B cell (primary cell): ENCODE results near the gene SMIM20. TPM values are rescaled to one million over a fixed set of nuclear protein-coding genes. Genes with fewer than 3 reads are reported as not detected.

Source experiments
- ATAC-seq: fragments of 200-7000 bp; cut with Tn5 transposase; one replicate; pipeline ENCODE4 v1.10.0; 2021; ENCODE audit warnings: low read depth, mild to moderate bottlenecking, moderate number of reproducible peaks, moderate library complexity
- CTCF ChIA-PET: fragments of 350-600 bp; sonication (Branson Sonifier 250); formaldehyde crosslinking; loops from one replicate; lab custom pipeline; 2021; ENCODE audit warnings: antibody characterized with exemption, inconsistent platforms; lab: Charles Lee
- POLR2A ChIA-PET: fragments of 350-600 bp; sonication (Branson Sonifier 250); formaldehyde crosslinking; loops from one replicate; lab custom pipeline; 2021; ENCODE audit warnings: antibody characterized with exemption; lab: Charles Lee
- DNase-seq: peaks from one replicate; pipeline ENCODE4 v3.0.0; 2013
- H2AFZ ChIP-seq: 2 replicates; pipeline ENCODE4 v1.6.1; 2012; ENCODE audit warnings: mild to moderate bottlenecking, low read depth, low read length; ENCODE audit not compliant: insufficient read depth, poor library complexity, severe bottlenecking
- H3K27ac ChIP-seq, 2 donors: 1 replicate in 1 of 2; 2 replicates in 1 of 2; pipeline ENCODE4 v1.5.1; 2012 to 2013; ENCODE audit warnings: low read length in 2 of 2, mild to moderate bottlenecking in 2 of 2, moderate library complexity in 1 of 2
- H3K27me3 ChIP-seq, 4 experiments: fragments of 200-600 bp in 1 of 4; sonication (generic) in 1 of 4; replicated peaks in 1 of 4; 1 replicate in 2 of 4; 2 replicates in 2 of 4; pipeline versions ENCODE4 v1.6.1 to v1.7.0; 2013 to 2016; ENCODE audit warnings: low read length in 3 of 4, mild to moderate bottlenecking in 2 of 4, mixed read lengths in 1 of 4, moderate library complexity in 1 of 4; ENCODE audit not compliant: insufficient read depth in 4 of 4, control insufficient read depth in 3 of 4; ENCODE audit errors: control extremely low read depth in 1 of 4
- H3K36me3 ChIP-seq, 2 experiments: replicated peaks in 1 of 2; 1 replicate in 1 of 2; 2 replicates in 1 of 2; pipeline versions ENCODE4 v1.6.1 to v1.7.1; 2013; ENCODE audit warnings: low read length in 1 of 2; ENCODE audit not compliant: insufficient read depth in 2 of 2, control insufficient read depth in 1 of 2; ENCODE audit errors: control extremely low read depth in 1 of 2, extremely low read depth in 1 of 2
- H3K4me1 ChIP-seq, 2 donors: fragments of 200-600 bp in 1 of 2; sonication (generic) in 1 of 2; 1 replicate in 1 of 2; 2 replicates in 1 of 2; pipeline versions ENCODE4 v1.5.1 to v1.6.1; 2013 to 2017; ENCODE audit warnings: low read length in 2 of 2; ENCODE audit not compliant: control insufficient read depth in 2 of 2, insufficient read depth in 2 of 2
- H3K4me2 ChIP-seq: replicated peaks from 2 replicates; pipeline ENCODE3; 2012; ENCODE audit warnings: mild to moderate bottlenecking, low read depth, low read length; ENCODE audit not compliant: poor library complexity, severe bottlenecking
- H3K4me3 ChIP-seq, 5 experiments: fragments of 200-600 bp in 1 of 5; sonication (generic) in 1 of 5; 1 replicate in 3 of 5; 2 replicates in 2 of 5; pipeline versions ENCODE4 v1.5.1 to v1.7.0; 2011 to 2016; ENCODE audit warnings: low read length in 4 of 5, mild to moderate bottlenecking in 4 of 5, low read depth in 2 of 5, control low read depth in 1 of 5, moderate library complexity in 1 of 5; ENCODE audit not compliant: insufficient read depth in 1 of 5; ENCODE audit errors: control extremely low read depth in 1 of 5, extremely low read depth in 1 of 5
- H3K79me2 ChIP-seq: fragments of 200-600 bp; sonication (generic); one replicate; pipeline ENCODE4 v1.6.0; 2016; ENCODE audit warnings: low read length; ENCODE audit not compliant: control insufficient read depth, insufficient read depth
- H3K9ac ChIP-seq: fragments of 200-600 bp; sonication (generic); 2 replicates; pipeline ENCODE4 v1.6.1; 2017; ENCODE audit warnings: mild to moderate bottlenecking, low read length, moderate library complexity
- H3K9me3 ChIP-seq, 3 donors: one replicate each; pipeline versions ENCODE4 v1.6.1 to v1.7.1; 2013; ENCODE audit warnings: low read length in 2 of 3; ENCODE audit not compliant: control insufficient read depth in 2 of 3, insufficient read depth in 1 of 3; ENCODE audit errors: control extremely low read depth in 1 of 3
- H4K20me1 ChIP-seq: 2 replicates; pipeline ENCODE4 v1.6.0; 2012; ENCODE audit warnings: mild to moderate bottlenecking, low read length; ENCODE audit not compliant: insufficient read depth, control insufficient read depth, poor library complexity, severe bottlenecking
- H3K27ac Mint-ChIP-seq: one replicate; pipeline ENCODE4 v1.8.0; 2021; ENCODE audit warnings: mixed read lengths
- H3K27me3 Mint-ChIP-seq: one replicate; pipeline ENCODE4 v1.8.0; 2021; ENCODE audit warnings: mixed read lengths
- H3K4me1 Mint-ChIP-seq: one replicate; pipeline ENCODE4 v1.8.0; 2021; ENCODE audit warnings: mixed read lengths
- H3K4me3 Mint-ChIP-seq: one replicate; pipeline ENCODE4 v1.8.0; 2021; ENCODE audit warnings: mixed read lengths
- H3K9me3 Mint-ChIP-seq: one replicate; pipeline ENCODE4 v1.8.0; 2022; ENCODE audit warnings: mixed read lengths; ENCODE audit not compliant: insufficient read depth
- CTCF ChIP-seq: fragments of 200-600 bp; IDR thresholded peaks from one replicate; pipeline ENCODE4 v1.8.0; 2022; ENCODE audit warnings: antibody characterized with exemption, mild to moderate bottlenecking
- EZH2 ChIP-seq: IDR thresholded peaks from 2 replicates; pipeline ENCODE4 v1.6.1; 2012; ENCODE audit warnings: borderline replicate concordance, low read depth, mild to moderate bottlenecking, moderate library complexity, low read length; ENCODE audit not compliant: insufficient read depth, poor library complexity, severe bottlenecking
- WGBS: methylation state at CpG from one replicate; pipeline ENCODE4 v1.1.5; 2013; ENCODE audit warnings: missing lambda C conversion rate; ENCODE audit not compliant: insufficient coverage; 5-methylcytosine and 5-hydroxymethylcytosine counted together
- intact Hi-C: fragments of 100-400 bp; cut with micrococcal nuclease; formaldehyde crosslinking; loops from one replicate; pipeline ENCODE4 v1.10.0; 2022
- polyA plus RNA-seq: library from polyadenylated mRNA; depleted of rRNA; stranded (reverse); fragments of >200 nt; gene quantifications from 2 replicates; pipeline ENCODE4 v1.2.3, GENCODE V29; 2012
- total RNA-seq, 2 donors: library from RNA; stranded (reverse); fragments of 120-200 nt in 1 of 2; gene quantifications; 1 replicate in 1 of 2; 2 replicates in 1 of 2; pipeline versions ENCODE4 v1.2.3 to v1.2.4, GENCODE V29; 2013 to 2022

The SMIM20 gene
- total and polyA plus RNA-seq, 2 donors (not counting 1 experiment from before 2014, with no cell fraction given): 12.6 to 20.2 TPM

- no peaks in the 10 kb centered on the region for H4K20me1 ChIP-seq
- H3K36me3 ChIP-seq: no peaks in the 10 kb centered on the region
- H3K27ac ChIP-seq: no peak overlapping the region
- no peaks in the 10 kb centered on the region for H3K27me3 ChIP-seq
- no peak overlapping the region for H2AFZ ChIP-seq
- H3K27me3 Mint-ChIP-seq: no peaks in the 10 kb centered on the region
- no peak overlapping the region for H3K4me3 Mint-ChIP-seq
- POLR2A ChIA-PET: interaction anchor here (0.6 kb wide), 1 partner anchor 43 kb away, joined by 3 read pairs; no protein-coding TSS in a partner anchor
- H3K9me3 ChIP-seq: peaks cover 0 to 4% (median 2%) of the 10 kb centered on the region in 3 donors
- no peak overlapping the region for H3K9ac ChIP-seq
- TF ChIP-seq CTCF: no peak
- TF ChIP-seq EZH2: no peak
- intact Hi-C loops: no loop called here
- peaks cover 51% of the 10 kb centered on the region for H3K4me1 Mint-ChIP-seq
- no peaks in the 10 kb centered on the region for H3K9me3 Mint-ChIP-seq
- peaks cover 9% of the 10 kb centered on the region for H3K79me2 ChIP-seq
- no peak overlapping the region for H3K4me3 ChIP-seq
- DNase-seq (no peak), ATAC-seq (no peak)
- peaks cover 52 to 60% of the 10 kb centered on the region in 2 donors for H3K4me1 ChIP-seq
- peak overlapping the region; percentile 39 for H3K27ac Mint-ChIP-seq
- 50% methylated on average over 5 of the region's 5 CpGs for WGBS
- H3K4me2 ChIP-seq: no peak overlapping the region
- CTCF ChIA-PET: interaction anchor here (0.8 to 1.6 kb wide), 2 partner anchors 38 to 66 kb away, joined by 3 read pairs; no protein-coding TSS in a partner anchor
These were observed 5.5 kb upstream of the SMIM20 start for GRCh38 chr4:25908491-25908901.

GRCh38 chr4:25911356-25911755, 2.7 kb upstream of the SMIM20 start:
- CTCF ChIA-PET: interaction anchor here (1.1 to 7.3 kb wide), 3 partner anchors 53 to 69 kb away, joined by 3 to 49 read pairs (median 22); no protein-coding TSS in a partner anchor
- POLR2A ChIA-PET: interaction anchor here (3.3 to 3.7 kb wide), 2 partner anchors 32 to 52 kb away, joined by 16 to 22 read pairs; no protein-coding TSS in a partner anchor
- H3K27ac Mint-ChIP-seq: no peak overlapping the region

More at GRCh38 chr4:25911356-25911755, 2.7 kb upstream of the SMIM20 start:
- Mint-ChIP-seq H3K9me3 (no peaks in the 10 kb centered on the region), H3K4me1 (peaks cover 40% of the 10 kb centered on the region), H3K4me3 (no peak overlapping the region), H3K27me3 (no peaks in the 10 kb centered on the region)
- Histone ChIP-seq H2AFZ (no peak overlapping the region), H3K9me3 (peaks cover 0 to 4% (median 2%) of the 10 kb centered on the region in 3 donors), H3K4me1 (peaks cover 34 to 46% of the 10 kb centered on the region in 2 donors), H3K27ac (no peak overlapping the region), H4K20me1 (no peaks in the 10 kb centered on the region), H3K4me2 (no peak overlapping the region), H3K79me2 (peaks cover 24% of the 10 kb centered on the region), H3K27me3 (no peaks in the 10 kb centered on the region), H3K9ac (no peak overlapping the region), H3K4me3 (no peak overlapping the region), H3K36me3 (no peaks in the 10 kb centered on the region)
- DNase-seq: no peak
- 93% methylated on average over 6 of the region's 6 CpGs for WGBS
- TF ChIP-seq CTCF: no peak
- ATAC-seq: no peak
- intact Hi-C loops: loop anchor here (10.0 kb wide), 3 partner anchors 163 to 747 kb away; partner anchors contain the start of genes SEPSECS and ZCCHC4
